ENCODE measurements around the gene PDIA5.

The PDIA5 gene

DNA sequence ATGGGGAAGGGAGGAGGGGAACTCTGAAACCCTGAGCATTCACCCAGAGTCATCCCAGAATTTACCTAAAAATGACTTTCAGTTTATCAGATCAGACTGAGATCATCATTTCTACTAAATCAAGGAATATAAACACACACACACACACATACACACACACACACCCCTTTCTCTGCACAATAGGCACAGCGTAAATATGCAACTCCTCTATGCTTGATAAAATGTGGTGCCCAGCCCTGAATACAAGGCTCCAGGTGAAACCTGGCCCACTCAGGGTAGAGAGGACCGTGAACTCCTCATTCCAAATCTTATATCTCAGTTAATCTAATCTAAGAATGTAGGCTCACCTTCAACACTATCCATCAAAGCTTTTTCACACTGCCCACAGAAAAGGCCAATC lies 103.1 kb downstream of the PDIA5 start:
- TF ChIP-seq EZH2 (optimal IDR thresholded peaks at IDR 0.05; ENCODE audit: low read depth, low read length) (no peak), CTCF (IDR thresholded peaks at IDR 0.05; ENCODE audit: low read length) (no peak), EZH2phosphoT487 (IDR thresholded peaks at IDR 0.05; ENCODE audit: low read length) (no peak)
- H3K9me2 ChIP-seq (replicated peaks; ENCODE audit: insufficient read depth, low read length) = no peaks in the 10 kb centered on the region
- DNase-seq = no peak

GRCh38 chr3:123180791-123181190 lies 114.0 kb downstream of the PDIA5 start:
- Histone ChIP-seq H3K4me3 (ENCODE audit: low read length) (no peak overlapping the region), H3K27me3 (replicated peaks; ENCODE audit: insufficient read depth, low read length) (no peaks in the 10 kb centered on the region), H3K9ac (ENCODE audit: low read length) (no peak overlapping the region), H3K79me2 (ENCODE audit: low read length) (no peaks in the 10 kb centered on the region), H3K4me2 (ENCODE audit: low read depth, low read length) (no peak overlapping the region), H2AFZ (ENCODE audit: low read length) (no peak overlapping the region), H4K20me1 (ENCODE audit: insufficient read depth, low read length) (no peaks in the 10 kb centered on the region), H3K36me3 (replicated peaks; ENCODE audit: insufficient read depth, low read length) (no peaks in the 10 kb centered on the region), H3K9me3 (replicated peaks; ENCODE audit: insufficient read depth, low read length) (no peaks in the 10 kb centered on the region), H3K27ac (ENCODE audit: low read length) (no peak overlapping the region), H3F3A (ENCODE audit: insufficient read depth, low read length) (no peaks in the 10 kb centered on the region), H3K9me2 (replicated peaks; ENCODE audit: insufficient read depth, low read length) (no peaks in the 10 kb centered on the region), H3K4me1 (ENCODE audit: low read length) (no peaks in the 10 kb centered on the region)
- DNase-seq = no peak
- TF ChIP-seq EZH2phosphoT487 (IDR thresholded peaks at IDR 0.05; ENCODE audit: low read length) (no peak), EZH2 (optimal IDR thresholded peaks at IDR 0.05; ENCODE audit: low read depth, low read length) (no peak), CTCF (IDR thresholded peaks at IDR 0.05; ENCODE audit: low read length) (no peak)

More for the DNA sequence above, 103.1 kb downstream of the PDIA5 start:
- Histone ChIP-seq H3K27me3 (replicated peaks; ENCODE audit: insufficient read depth, low read length) (no peaks in the 10 kb centered on the region), H3K79me2 (ENCODE audit: low read length) (no peaks in the 10 kb centered on the region), H3K27ac (ENCODE audit: low read length) (no peak overlapping the region), H3F3A (ENCODE audit: insufficient read depth, low read length) (no peaks in the 10 kb centered on the region), H2AFZ (ENCODE audit: low read length) (no peak overlapping the region), H3K9me3 (replicated peaks; ENCODE audit: insufficient read depth, low read length) (no peaks in the 10 kb centered on the region), H3K36me3 (replicated peaks; ENCODE audit: insufficient read depth, low read length) (no peaks in the 10 kb centered on the region), H3K4me2 (ENCODE audit: low read depth, low read length) (no peak overlapping the region), H3K9ac (ENCODE audit: low read length) (no peak overlapping the region), H3K4me3 (ENCODE audit: low read length) (no peak overlapping the region), H4K20me1 (ENCODE audit: insufficient read depth, low read length) (no peaks in the 10 kb centered on the region), H3K4me1 (ENCODE audit: low read length) (no peaks in the 10 kb centered on the region)

- H3K4me2 ChIP-seq (ENCODE audit: low read depth, low read length) = no peak overlapping the region
- TF ChIP-seq CTCF (IDR thresholded peaks at IDR 0.05; ENCODE audit: low read length) = no peak
- TF ChIP-seq EZH2phosphoT487 (IDR thresholded peaks at IDR 0.05; ENCODE audit: low read length) = no peak
- TF ChIP-seq EZH2 (optimal IDR thresholded peaks at IDR 0.05; ENCODE audit: low read depth, low read length) = no peak
These were observed 119.9 kb downstream of the PDIA5 start for GRCh38 chr3:123186695-123187094.

More at GRCh38 chr3:123186695-123187094, 119.9 kb downstream of the PDIA5 start:
- Histone ChIP-seq H3F3A (ENCODE audit: insufficient read depth, low read length) (no peaks in the 10 kb centered on the region), H4K20me1 (ENCODE audit: insufficient read depth, low read length) (no peaks in the 10 kb centered on the region), H3K4me3 (ENCODE audit: low read length) (no peak overlapping the region), H2AFZ (ENCODE audit: low read length) (no peak overlapping the region), H3K27ac (ENCODE audit: low read length) (no peak overlapping the region), H3K4me1 (ENCODE audit: low read length) (no peaks in the 10 kb centered on the region), H3K9me3 (replicated peaks; ENCODE audit: insufficient read depth, low read length) (no peaks in the 10 kb centered on the region), H3K36me3 (replicated peaks; ENCODE audit: insufficient read depth, low read length) (no peaks in the 10 kb centered on the region), H3K27me3 (replicated peaks; ENCODE audit: insufficient read depth, low read length) (no peaks in the 10 kb centered on the region), H3K9ac (ENCODE audit: low read length) (no peak overlapping the region), H3K79me2 (ENCODE audit: low read length) (no peaks in the 10 kb centered on the region), H3K9me2 (replicated peaks; ENCODE audit: insufficient read depth, low read length) (no peaks in the 10 kb centered on the region)
- DNase-seq = no peak

Measured in MM.1S (cell line).